HepG2 (cell line): ENCODE results near the gene MXD3. TPM values are rescaled to one million over a fixed set of nuclear protein-coding genes. Genes with fewer than 3 reads are reported as not detected.

Source experiments
- ARID4A ChIP-seq: sonication (generic); formaldehyde crosslinking; IDR thresholded peaks from 2 replicates; pipeline ENCODE4 v1.5.0; 2020; ENCODE audit warnings: mild to moderate bottlenecking, missing genetic modification reagents, borderline replicate concordance
- ATF4 ChIP-seq, 2 experiments: fragments of 450-650 bp in 1 of 2; sonication (generic) in 1 of 2; formaldehyde crosslinking; IDR thresholded peaks; 2 replicates each; pipeline versions ENCODE4 v1.5.0 to v1.8.0; 2020 to 2022; ENCODE audit warnings: mild to moderate bottlenecking in 1 of 2, missing genetic modification reagents in 1 of 2
- GATAD1 ChIP-seq: IDR thresholded peaks from 2 replicates; pipeline ENCODE4 v1.6.1; 2016; ENCODE audit warnings: missing genetic modification reagents, missing compliant biosample characterization
- IKZF1 ChIP-seq: fragments of 450-650 bp; IDR thresholded peaks from 2 replicates; pipeline ENCODE4 v1.7.1; 2016
- MZF1 ChIP-seq: sonication (generic); formaldehyde crosslinking; IDR thresholded peaks from 2 replicates; pipeline ENCODE4 v1.8.1; 2023; ENCODE audit warnings: mild to moderate bottlenecking, missing genetic modification reagents, borderline replicate concordance
- NR1H2 ChIP-seq: sonication (generic); formaldehyde crosslinking; IDR thresholded peaks from 2 replicates; pipeline ENCODE4 v1.8.1; 2022; ENCODE audit warnings: low read depth, missing genetic modification reagents, borderline replicate concordance
- RBFOX2 ChIP-seq: fragments of 200-400 bp; formaldehyde crosslinking; IDR thresholded peaks from 2 replicates; pipeline ENCODE4 v1.6.1; 2017; ENCODE audit warnings: low read depth, mild to moderate bottlenecking, low read length
- SP4 ChIP-seq: sonication (generic); formaldehyde crosslinking; IDR thresholded peaks from 2 replicates; pipeline ENCODE4 v1.8.1; 2023; ENCODE audit warnings: mild to moderate bottlenecking, missing genetic modification reagents
- TP53 ChIP-seq: sonication (generic); formaldehyde crosslinking; conservative IDR thresholded peaks from 2 replicates; pipeline ENCODE4 v1.4.0; 2020; ENCODE audit warnings: missing genetic modification reagents
- ZNF24 ChIP-seq: fragments of 450-650 bp; IDR thresholded peaks from 2 replicates; pipeline ENCODE4 v1.6.1; 2017; ENCODE audit warnings: antibody characterized with exemption, mild to moderate bottlenecking
- ZNF329 ChIP-seq: sonication (generic); formaldehyde crosslinking; IDR thresholded peaks from 2 replicates; pipeline ENCODE4 v1.9.0; 2021; ENCODE audit warnings: low read depth, mild to moderate bottlenecking, missing genetic modification reagents
- ZNF362 ChIP-seq: sonication (generic); formaldehyde crosslinking; IDR thresholded peaks from 2 replicates; pipeline ENCODE4 v1.4.0; 2020; ENCODE audit warnings: missing genetic modification reagents, mild to moderate bottlenecking, borderline replicate concordance
- ZNF556 ChIP-seq: sonication (generic); formaldehyde crosslinking; IDR thresholded peaks from 2 replicates; pipeline ENCODE4 v1.4.0; 2020; ENCODE audit warnings: mild to moderate bottlenecking, missing genetic modification reagents, borderline replicate concordance
- ZNF691 ChIP-seq: sonication (generic); formaldehyde crosslinking; IDR thresholded peaks from 2 replicates; pipeline ENCODE4 v1.4.0; 2020; ENCODE audit warnings: missing genetic modification reagents, low read depth, mild to moderate bottlenecking, borderline replicate concordance
- ZNF850 ChIP-seq: sonication (generic); formaldehyde crosslinking; conservative IDR thresholded peaks from 2 replicates; pipeline ENCODE4 v1.9.0; 2021; ENCODE audit warnings: mild to moderate bottlenecking, missing genetic modification reagents
- polyA plus RNA-seq, 8 experiments: library from polyadenylated mRNA; depleted of rRNA in 3 of 8; stranded (reverse) in 7 of 8; unstranded in 1 of 8; fragments of >200 nt; fragmentation: Illumina TruSeq in 4 of 8; extraction: Trizol in 4 of 8; gene quantifications; 2 replicates each; pipeline versions ENCODE4 v1.2.1 to v1.2.3, GENCODE V29; 2011 to 2016; ENCODE audit warnings: low read depth in 4 of 8, missing spikeins in 1 of 8, mixed read lengths in 1 of 8; ENCODE audit not compliant: insufficient read depth in 1 of 8
- total RNA-seq, 5 experiments: library from RNA; depleted of rRNA; stranded (reverse); fragments of >200 nt; fragmentation: Illumina TruSeq; extraction: Trizol; gene quantifications; 2 replicates each; pipeline ENCODE4 v1.2.3, GENCODE V29; 2016; ENCODE audit warnings: low read depth in 1 of 5
- TF ChIP-seq, protein P1 (sequence below): sonication (generic); formaldehyde crosslinking; IDR thresholded peaks from 2 replicates; pipeline ENCODE4 v1.4.0; 2020; ENCODE audit warnings: mild to moderate bottlenecking, missing genetic modification reagents, borderline replicate concordance

Gene MXD3
- total and polyA plus RNA-seq, 2 of the 13 experiments (the other 11 are each of a cell fraction or from before 2014, with no cell fraction given): 10.5 to 12.8 TPM

DNA sequence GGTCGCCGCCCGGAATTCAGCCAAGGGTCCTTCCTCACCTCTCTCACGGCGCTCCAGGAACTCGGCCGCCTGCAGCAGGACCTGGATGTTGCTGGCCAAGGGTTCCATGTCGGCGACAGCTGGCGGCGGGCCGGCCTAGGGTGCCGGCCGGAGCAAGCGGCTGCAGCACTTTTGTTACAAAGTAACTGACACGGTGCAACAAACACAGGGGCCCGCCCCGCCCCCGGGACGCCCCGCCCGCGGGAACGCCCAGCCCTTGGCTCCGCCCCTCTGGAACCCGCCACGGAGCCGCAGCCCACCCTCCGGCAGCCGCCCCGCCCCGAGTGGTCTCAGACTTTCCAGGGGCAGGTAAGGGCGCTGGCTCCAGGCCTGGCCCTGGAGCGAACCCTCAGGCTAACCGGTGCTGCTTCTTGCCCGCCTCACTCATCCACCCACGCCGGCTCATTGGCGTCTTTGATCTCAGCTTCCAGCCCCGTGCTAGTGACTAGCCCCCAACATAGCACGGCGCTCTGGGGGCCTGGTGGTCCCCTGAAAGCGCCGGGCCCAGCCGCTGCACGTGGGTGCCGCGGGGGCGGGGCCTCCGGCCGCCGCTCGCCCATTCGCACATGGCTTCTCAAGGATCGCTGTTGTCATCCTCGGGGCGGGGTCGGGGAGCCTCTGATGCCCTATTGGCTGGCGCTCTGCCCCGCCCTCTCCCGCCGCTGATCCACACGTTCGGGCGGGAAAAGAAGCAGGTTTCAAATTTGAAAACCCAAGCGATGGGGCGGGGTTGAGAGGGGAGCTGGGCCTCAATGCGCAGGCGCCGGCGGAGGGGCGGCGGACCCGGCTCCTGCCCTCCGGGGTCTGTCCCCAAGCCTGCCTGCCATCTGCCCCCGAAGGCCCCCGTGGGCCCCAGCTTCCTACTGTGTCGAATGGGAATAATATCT is at the start of gene MXD3 (continued):
- TF ChIP-seq ATF4 (CRISPR knock-in tag; IDR thresholded peaks at IDR 0.05): no peak
- no peak for TF ChIP-seq ZNF556 (CRISPR knock-in tag)
- TF ChIP-seq MZF1: no peak
- no peak for TF ChIP-seq ZNF691 (CRISPR knock-in tag)
- no peak for TF ChIP-seq TP53 (CRISPR knock-in tag)
- TF ChIP-seq ZNF362 (CRISPR knock-in tag): no peak
- TF ChIP-seq ZNF850 (CRISPR knock-in tag): no peak
- TF ChIP-seq NR1H2 (CRISPR knock-in tag): no peak
- no peak for TF ChIP-seq GATAD1 (CRISPR knock-in tag)
- TF ChIP-seq ARID4A (CRISPR knock-in tag): peak; percentile 91
- no peak for TF ChIP-seq ZNF24
- no peak for TF ChIP-seq IKZF1
- TF ChIP-seq ZNF329 (CRISPR knock-in tag): no peak
- TF ChIP-seq SP4 (CRISPR knock-in tag): peak; percentile 86
- TF ChIP-seq, protein P1, sequence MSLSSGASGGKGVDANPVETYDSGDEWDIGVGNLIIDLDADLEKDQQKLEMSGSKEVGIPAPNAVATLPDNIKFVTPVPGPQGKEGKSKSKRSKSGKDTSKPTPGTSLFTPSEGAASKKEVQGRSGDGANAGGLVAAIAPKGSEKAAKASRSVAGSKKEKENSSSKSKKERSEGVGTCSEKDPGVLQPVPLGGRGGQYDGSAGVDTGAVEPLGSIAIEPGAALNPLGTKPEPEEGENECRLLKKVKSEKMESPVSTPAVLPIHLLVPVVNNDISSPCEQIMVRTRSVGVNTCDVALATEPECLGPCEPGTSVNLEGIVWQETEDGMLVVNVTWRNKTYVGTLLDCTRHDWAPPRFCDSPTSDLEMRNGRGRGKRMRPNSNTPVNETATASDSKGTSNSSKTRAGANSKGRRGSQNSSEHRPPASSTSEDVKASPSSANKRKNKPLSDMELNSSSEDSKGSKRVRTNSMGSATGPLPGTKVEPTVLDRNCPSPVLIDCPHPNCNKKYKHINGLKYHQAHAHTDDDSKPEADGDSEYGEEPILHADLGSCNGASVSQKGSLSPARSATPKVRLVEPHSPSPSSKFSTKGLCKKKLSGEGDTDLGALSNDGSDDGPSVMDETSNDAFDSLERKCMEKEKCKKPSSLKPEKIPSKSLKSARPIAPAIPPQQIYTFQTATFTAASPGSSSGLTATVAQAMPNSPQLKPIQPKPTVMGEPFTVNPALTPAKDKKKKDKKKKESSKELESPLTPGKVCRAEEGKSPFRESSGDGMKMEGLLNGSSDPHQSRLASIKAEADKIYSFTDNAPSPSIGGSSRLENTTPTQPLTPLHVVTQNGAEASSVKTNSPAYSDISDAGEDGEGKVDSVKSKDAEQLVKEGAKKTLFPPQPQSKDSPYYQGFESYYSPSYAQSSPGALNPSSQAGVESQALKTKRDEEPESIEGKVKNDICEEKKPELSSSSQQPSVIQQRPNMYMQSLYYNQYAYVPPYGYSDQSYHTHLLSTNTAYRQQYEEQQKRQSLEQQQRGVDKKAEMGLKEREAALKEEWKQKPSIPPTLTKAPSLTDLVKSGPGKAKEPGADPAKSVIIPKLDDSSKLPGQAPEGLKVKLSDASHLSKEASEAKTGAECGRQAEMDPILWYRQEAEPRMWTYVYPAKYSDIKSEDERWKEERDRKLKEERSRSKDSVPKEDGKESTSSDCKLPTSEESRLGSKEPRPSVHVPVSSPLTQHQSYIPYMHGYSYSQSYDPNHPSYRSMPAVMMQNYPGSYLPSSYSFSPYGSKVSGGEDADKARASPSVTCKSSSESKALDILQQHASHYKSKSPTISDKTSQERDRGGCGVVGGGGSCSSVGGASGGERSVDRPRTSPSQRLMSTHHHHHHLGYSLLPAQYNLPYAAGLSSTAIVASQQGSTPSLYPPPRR (CRISPR knock-in tag): 0 out of 2 replicates have a peak, but pooled peaks have one; percentile 14
- TF ChIP-seq RBFOX2: peak; percentile 65
